H1 (cell line): ENCODE measurements around the gene ALG5. TPM values are rescaled to one million over a fixed set of nuclear protein-coding genes. Genes with fewer than 3 reads are reported as not detected.

ENCODE experiments used
- CBX8 ChIP-seq: fragments of 300-800, 300-1000 bp; sonication (generic); IDR thresholded peaks from 2 replicates; pipeline ENCODE4 v1.7.1; 2016; ENCODE audit warnings: low read depth, low read length, borderline replicate concordance
- CREB1 ChIP-seq: IDR thresholded peaks from 2 replicates; pipeline ENCODE4 v1.6.1; 2012; ENCODE audit warnings: inconsistent platforms
- GABPA ChIP-seq: IDR thresholded peaks from 2 replicates; pipeline ENCODE4 v1.6.1; 2011; ENCODE audit warnings: mild to moderate bottlenecking, low read length, moderate library complexity, borderline replicate concordance; ENCODE audit not compliant: insufficient read depth
- NANOG ChIP-seq: IDR thresholded peaks from 2 replicates; pipeline ENCODE4 v1.6.1; 2011; ENCODE audit warnings: low read length, low read depth, mild to moderate bottlenecking, inconsistent platforms; ENCODE audit not compliant: insufficient read depth, poor library complexity, severe bottlenecking
- SP4 ChIP-seq: IDR thresholded peaks from 2 replicates; pipeline ENCODE4 v1.6.1; 2012; ENCODE audit warnings: low read length, inconsistent platforms
- TAF1 ChIP-seq: IDR thresholded peaks from 2 replicates; pipeline ENCODE4 v1.6.1; 2011; ENCODE audit warnings: mild to moderate bottlenecking, low read depth, low read length
- TBP ChIP-seq: IDR thresholded peaks from 2 replicates; pipeline ENCODE4 v1.6.1; 2011; ENCODE audit warnings: low read depth, low read length, improper control_type of control experiment
- polyA plus RNA-seq, 7 experiments: library from polyadenylated mRNA; depleted of rRNA in 3 of 7; stranded (reverse) in 5 of 7; unstranded in 2 of 7; fragments of >200 nt in 5 of 7; fragments of 200-250 nt in 2 of 7; gene quantifications; 1 replicate in 5 of 7; 2 replicates in 1 of 7; 4 replicates in 1 of 7; pipeline versions ENCODE4 v1.2.1 to v1.2.3, GENCODE V29; 2011 to 2013; ENCODE audit warnings: missing spikeins in 2 of 7, mixed read lengths in 2 of 7
- total RNA-seq: library from RNA; stranded (reverse); fragmentation: NEBNext Ultra II Directional; extraction: Animal tissue kit (Norgen Biotek cat#: 25700); gene quantifications from 2 replicates; pipeline ENCODE4 v1.2.1, GENCODE V29; 2021
- TF ChIP-seq, protein P1 (sequence below): fragments of 300-600 bp; sonication (generic); IDR thresholded peaks from 2 replicates; pipeline ENCODE4 v1.7.1; 2012; ENCODE audit warnings: low read length, moderate library complexity, mild to moderate bottlenecking, inconsistent platforms; ENCODE audit not compliant: insufficient replicate concordance
- TF ChIP-seq, protein P2 (sequence below): IDR thresholded peaks from 2 replicates; pipeline ENCODE4 v1.6.1; 2012; ENCODE audit warnings: low read length, inconsistent platforms

ALG5 gene
- total and polyA plus RNA-seq, 2 of the 8 experiments (the other 6 are each of a cell fraction or from before 2014, with no cell fraction given), result 15.0 to 24.3 TPM

DNA sequence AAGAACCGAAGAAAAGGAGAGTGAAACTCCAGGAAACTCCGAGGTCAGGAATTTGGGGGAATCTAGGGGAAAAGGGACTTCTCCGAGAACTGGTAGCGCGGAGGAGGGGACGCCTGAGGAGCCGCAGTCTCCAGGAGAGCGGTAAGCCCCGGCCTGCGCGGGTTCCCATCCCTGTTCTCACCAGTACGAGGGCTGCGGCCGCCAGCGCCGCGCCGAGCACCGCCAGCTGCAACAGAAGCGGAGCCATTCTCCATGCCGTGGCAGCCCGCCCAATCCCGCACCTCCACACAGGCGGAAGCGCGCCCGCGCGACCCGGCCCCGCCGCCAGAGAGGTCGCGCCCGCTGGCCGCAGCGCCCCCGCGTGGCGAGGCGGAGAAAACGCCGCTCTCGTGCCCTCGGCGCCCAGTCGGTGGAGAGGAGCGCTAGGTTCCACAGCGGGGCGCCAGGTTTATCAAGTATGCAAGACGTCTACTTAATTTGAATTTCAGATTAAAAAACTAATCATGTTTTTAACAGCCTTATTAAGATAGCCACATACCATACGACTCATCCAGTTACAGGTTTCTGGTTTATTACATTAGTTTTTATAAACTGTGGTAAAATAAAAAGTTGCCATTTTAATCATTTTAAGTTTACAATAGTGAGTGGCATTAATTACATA lies at the start of gene ALG5 (continued):
- TF ChIP-seq, protein P1, sequence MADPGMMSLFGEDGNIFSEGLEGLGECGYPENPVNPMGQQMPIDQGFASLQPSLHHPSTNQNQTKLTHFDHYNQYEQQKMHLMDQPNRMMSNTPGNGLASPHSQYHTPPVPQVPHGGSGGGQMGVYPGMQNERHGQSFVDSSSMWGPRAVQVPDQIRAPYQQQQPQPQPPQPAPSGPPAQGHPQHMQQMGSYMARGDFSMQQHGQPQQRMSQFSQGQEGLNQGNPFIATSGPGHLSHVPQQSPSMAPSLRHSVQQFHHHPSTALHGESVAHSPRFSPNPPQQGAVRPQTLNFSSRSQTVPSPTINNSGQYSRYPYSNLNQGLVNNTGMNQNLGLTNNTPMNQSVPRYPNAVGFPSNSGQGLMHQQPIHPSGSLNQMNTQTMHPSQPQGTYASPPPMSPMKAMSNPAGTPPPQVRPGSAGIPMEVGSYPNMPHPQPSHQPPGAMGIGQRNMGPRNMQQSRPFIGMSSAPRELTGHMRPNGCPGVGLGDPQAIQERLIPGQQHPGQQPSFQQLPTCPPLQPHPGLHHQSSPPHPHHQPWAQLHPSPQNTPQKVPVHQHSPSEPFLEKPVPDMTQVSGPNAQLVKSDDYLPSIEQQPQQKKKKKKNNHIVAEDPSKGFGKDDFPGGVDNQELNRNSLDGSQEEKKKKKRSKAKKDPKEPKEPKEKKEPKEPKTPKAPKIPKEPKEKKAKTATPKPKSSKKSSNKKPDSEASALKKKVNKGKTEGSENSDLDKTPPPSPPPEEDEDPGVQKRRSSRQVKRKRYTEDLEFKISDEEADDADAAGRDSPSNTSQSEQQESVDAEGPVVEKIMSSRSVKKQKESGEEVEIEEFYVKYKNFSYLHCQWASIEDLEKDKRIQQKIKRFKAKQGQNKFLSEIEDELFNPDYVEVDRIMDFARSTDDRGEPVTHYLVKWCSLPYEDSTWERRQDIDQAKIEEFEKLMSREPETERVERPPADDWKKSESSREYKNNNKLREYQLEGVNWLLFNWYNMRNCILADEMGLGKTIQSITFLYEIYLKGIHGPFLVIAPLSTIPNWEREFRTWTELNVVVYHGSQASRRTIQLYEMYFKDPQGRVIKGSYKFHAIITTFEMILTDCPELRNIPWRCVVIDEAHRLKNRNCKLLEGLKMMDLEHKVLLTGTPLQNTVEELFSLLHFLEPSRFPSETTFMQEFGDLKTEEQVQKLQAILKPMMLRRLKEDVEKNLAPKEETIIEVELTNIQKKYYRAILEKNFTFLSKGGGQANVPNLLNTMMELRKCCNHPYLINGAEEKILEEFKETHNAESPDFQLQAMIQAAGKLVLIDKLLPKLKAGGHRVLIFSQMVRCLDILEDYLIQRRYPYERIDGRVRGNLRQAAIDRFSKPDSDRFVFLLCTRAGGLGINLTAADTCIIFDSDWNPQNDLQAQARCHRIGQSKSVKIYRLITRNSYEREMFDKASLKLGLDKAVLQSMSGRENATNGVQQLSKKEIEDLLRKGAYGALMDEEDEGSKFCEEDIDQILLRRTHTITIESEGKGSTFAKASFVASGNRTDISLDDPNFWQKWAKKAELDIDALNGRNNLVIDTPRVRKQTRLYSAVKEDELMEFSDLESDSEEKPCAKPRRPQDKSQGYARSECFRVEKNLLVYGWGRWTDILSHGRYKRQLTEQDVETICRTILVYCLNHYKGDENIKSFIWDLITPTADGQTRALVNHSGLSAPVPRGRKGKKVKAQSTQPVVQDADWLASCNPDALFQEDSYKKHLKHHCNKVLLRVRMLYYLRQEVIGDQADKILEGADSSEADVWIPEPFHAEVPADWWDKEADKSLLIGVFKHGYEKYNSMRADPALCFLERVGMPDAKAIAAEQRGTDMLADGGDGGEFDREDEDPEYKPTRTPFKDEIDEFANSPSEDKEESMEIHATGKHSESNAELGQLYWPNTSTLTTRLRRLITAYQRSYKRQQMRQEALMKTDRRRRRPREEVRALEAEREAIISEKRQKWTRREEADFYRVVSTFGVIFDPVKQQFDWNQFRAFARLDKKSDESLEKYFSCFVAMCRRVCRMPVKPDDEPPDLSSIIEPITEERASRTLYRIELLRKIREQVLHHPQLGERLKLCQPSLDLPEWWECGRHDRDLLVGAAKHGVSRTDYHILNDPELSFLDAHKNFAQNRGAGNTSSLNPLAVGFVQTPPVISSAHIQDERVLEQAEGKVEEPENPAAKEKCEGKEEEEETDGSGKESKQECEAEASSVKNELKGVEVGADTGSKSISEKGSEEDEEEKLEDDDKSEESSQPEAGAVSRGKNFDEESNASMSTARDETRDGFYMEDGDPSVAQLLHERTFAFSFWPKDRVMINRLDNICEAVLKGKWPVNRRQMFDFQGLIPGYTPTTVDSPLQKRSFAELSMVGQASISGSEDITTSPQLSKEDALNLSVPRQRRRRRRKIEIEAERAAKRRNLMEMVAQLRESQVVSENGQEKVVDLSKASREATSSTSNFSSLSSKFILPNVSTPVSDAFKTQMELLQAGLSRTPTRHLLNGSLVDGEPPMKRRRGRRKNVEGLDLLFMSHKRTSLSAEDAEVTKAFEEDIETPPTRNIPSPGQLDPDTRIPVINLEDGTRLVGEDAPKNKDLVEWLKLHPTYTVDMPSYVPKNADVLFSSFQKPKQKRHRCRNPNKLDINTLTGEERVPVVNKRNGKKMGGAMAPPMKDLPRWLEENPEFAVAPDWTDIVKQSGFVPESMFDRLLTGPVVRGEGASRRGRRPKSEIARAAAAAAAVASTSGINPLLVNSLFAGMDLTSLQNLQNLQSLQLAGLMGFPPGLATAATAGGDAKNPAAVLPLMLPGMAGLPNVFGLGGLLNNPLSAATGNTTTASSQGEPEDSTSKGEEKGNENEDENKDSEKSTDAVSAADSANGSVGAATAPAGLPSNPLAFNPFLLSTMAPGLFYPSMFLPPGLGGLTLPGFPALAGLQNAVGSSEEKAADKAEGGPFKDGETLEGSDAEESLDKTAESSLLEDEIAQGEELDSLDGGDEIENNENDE, result no peak
- TF ChIP-seq CREB1 (peak; percentile 47; the same call in 1 of the 2 replicates), GABPA (no peak), TBP (peak; percentile 90; the same call in 1 of the 2 replicates), NANOG (peak; percentile 30), TAF1 (peak; percentile 96), SP4 (no peak), CBX8 (no peak)
- TF ChIP-seq, protein P2, sequence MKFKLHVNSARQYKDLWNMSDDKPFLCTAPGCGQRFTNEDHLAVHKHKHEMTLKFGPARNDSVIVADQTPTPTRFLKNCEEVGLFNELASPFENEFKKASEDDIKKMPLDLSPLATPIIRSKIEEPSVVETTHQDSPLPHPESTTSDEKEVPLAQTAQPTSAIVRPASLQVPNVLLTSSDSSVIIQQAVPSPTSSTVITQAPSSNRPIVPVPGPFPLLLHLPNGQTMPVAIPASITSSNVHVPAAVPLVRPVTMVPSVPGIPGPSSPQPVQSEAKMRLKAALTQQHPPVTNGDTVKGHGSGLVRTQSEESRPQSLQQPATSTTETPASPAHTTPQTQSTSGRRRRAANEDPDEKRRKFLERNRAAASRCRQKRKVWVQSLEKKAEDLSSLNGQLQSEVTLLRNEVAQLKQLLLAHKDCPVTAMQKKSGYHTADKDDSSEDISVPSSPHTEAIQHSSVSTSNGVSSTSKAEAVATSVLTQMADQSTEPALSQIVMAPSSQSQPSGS, result no peak
